HCT116 (cell line): ENCODE results near the gene PNLDC1.

Experiments
- CEBPB ChIP-seq: IDR thresholded peaks from 2 replicates; pipeline ENCODE4 v1.6.1; 2012; ENCODE audit warnings: low read depth
- EZH2 ChIP-seq: fragments of 200-600 bp; sonication (generic); IDR thresholded peaks from 2 replicates; pipeline ENCODE4 v1.6.1; 2017; ENCODE audit warnings: antibody characterized with exemption, mixed run types
- EZH2phosphoT487 ChIP-seq: fragments of 200-600 bp; IDR thresholded peaks from 2 replicates; pipeline ENCODE4 v1.6.1; 2018; ENCODE audit warnings: antibody characterized with exemption, borderline replicate concordance
- MAX ChIP-seq: IDR thresholded peaks from 2 replicates; pipeline ENCODE4 v1.6.1; 2012
- POLR2A ChIP-seq: IDR thresholded peaks from 2 replicates; pipeline ENCODE4 v1.7.0; 2011; ENCODE audit warnings: borderline replicate concordance; ENCODE audit not compliant: insufficient read depth, insufficient read length; ENCODE audit errors: extremely low read depth
- POLR2AphosphoS5 ChIP-seq: IDR thresholded peaks from 2 replicates; pipeline ENCODE4 v1.6.1; 2011; ENCODE audit warnings: mild to moderate bottlenecking, low read depth, low read length, moderate library complexity
- SIN3A ChIP-seq: IDR thresholded peaks from 2 replicates; pipeline ENCODE4 v1.6.1; 2012; ENCODE audit warnings: low read depth
- SP1 ChIP-seq: IDR thresholded peaks from 2 replicates; pipeline ENCODE4 v1.6.1; 2012; ENCODE audit warnings: low read depth
- YY1 ChIP-seq: IDR thresholded peaks from 2 replicates; pipeline ENCODE4 v1.6.1; 2011; ENCODE audit warnings: low read length, low read depth, moderate library complexity, mild to moderate bottlenecking; ENCODE audit not compliant: insufficient replicate concordance; ENCODE audit errors: extremely low read depth
- TF ChIP-seq, protein P1 (sequence below), 3 experiments: fragments of 200-600 bp in 1 of 3; sonication (generic) in 1 of 3; IDR thresholded peaks in 2 of 3; conservative IDR thresholded peaks in 1 of 3; 2 replicates each; pipeline ENCODE4 v1.5.1; 2012 to 2017; ENCODE audit warnings: low read depth in 2 of 3, low read length in 2 of 3, antibody characterized with exemption in 1 of 3, borderline replicate concordance in 1 of 3, control low read depth in 1 of 3, mild to moderate bottlenecking in 1 of 3, mixed read lengths in 1 of 3, mixed run types in 1 of 3, moderate library complexity in 1 of 3; ENCODE audit not compliant: insufficient read depth in 1 of 3

- TF ChIP-seq POLR2A (no peak), POLR2AphosphoS5 (no peak), MAX (no peak), SP1 (no peak), CEBPB (no peak), YY1 (no peak), EZH2phosphoT487 (no peak), EZH2 (no peak), SIN3A (no peak)
- TF ChIP-seq, protein P1, sequence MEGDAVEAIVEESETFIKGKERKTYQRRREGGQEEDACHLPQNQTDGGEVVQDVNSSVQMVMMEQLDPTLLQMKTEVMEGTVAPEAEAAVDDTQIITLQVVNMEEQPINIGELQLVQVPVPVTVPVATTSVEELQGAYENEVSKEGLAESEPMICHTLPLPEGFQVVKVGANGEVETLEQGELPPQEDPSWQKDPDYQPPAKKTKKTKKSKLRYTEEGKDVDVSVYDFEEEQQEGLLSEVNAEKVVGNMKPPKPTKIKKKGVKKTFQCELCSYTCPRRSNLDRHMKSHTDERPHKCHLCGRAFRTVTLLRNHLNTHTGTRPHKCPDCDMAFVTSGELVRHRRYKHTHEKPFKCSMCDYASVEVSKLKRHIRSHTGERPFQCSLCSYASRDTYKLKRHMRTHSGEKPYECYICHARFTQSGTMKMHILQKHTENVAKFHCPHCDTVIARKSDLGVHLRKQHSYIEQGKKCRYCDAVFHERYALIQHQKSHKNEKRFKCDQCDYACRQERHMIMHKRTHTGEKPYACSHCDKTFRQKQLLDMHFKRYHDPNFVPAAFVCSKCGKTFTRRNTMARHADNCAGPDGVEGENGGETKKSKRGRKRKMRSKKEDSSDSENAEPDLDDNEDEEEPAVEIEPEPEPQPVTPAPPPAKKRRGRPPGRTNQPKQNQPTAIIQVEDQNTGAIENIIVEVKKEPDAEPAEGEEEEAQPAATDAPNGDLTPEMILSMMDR (IDR thresholded peaks at IDR 0.05 in 2 of 3, conservative IDR thresholded peaks at IDR 0.05 in 1 of 3; ENCODE audit: borderline replicate concordance in 1 of 3, insufficient read depth in 1 of 3, low read depth in 2 of 3, low read length in 2 of 3): no peak
Measured at GRCh38 chr6:159858259-159858658, 58.2 kb downstream of the PNLDC1 start.
